HG03045 (cell line): ENCODE measurements around the gene SLC4A3.
"Not testable (repeated sequence)": the region's sequence is repeated elsewhere in the genome, so short reads cannot be mapped to it uniquely, and the experiment has no call there.

Source experiments
- ATAC-seq: cut with Tn5 transposase; IDR thresholded peaks from one replicate; pipeline ENCODE4 v1.9.1; 2021; ENCODE audit warnings: mild to moderate bottlenecking, moderate library complexity; ENCODE audit not compliant: unreplicated experiment

SLC4A3 gene

GRCh38 chr2:219645631-219646527 is 18.4 kb downstream of the SLC4A3 start:
- ATAC-seq = no peak

- no peak for ATAC-seq
Measured at GRCh38 chr2:219648176-219648575, 20.7 kb downstream of the SLC4A3 start.

GRCh38 chr2:219648963-219649362 is 21.5 kb downstream of the SLC4A3 start:
- ATAC-seq = no peak

- ATAC-seq = no peak
Measured at GRCh38 chr2:219650426-219651248, 23.2 kb downstream of the SLC4A3 start.

GRCh38 chr2:219651656-219652055 is 24.2 kb downstream of the SLC4A3 start:
- ATAC-seq = not testable (repeated sequence)

GRCh38 chr2:219656526-219656925 is 29.1 kb downstream of the SLC4A3 start:
- ATAC-seq = no peak

- no peak for ATAC-seq
Measured at GRCh38 chr2:219658196-219658846, 30.9 kb downstream of the SLC4A3 start.

GRCh38 chr2:219658874-219659273 is 31.4 kb downstream of the SLC4A3 start:
- no peak for ATAC-seq

- ATAC-seq = peak; percentile 86
Measured at GRCh38 chr2:219661197-219661954, 33.9 kb downstream of the SLC4A3 start.

- ATAC-seq = no peak
Measured at GRCh38 chr2:219661955-219662395, 34.5 kb downstream of the SLC4A3 start.

GRCh38 chr2:219662566-219662965 is 35.1 kb downstream of the SLC4A3 start:
- no peak for ATAC-seq

GRCh38 chr2:219663116-219663762 is 35.8 kb downstream of the SLC4A3 start:
- ATAC-seq = no peak

- no peak for ATAC-seq
Measured at GRCh38 chr2:219664041-219664440, 36.6 kb downstream of the SLC4A3 start.

- no peak for ATAC-seq
Measured at GRCh38 chr2:219664944-219665343, 37.5 kb downstream of the SLC4A3 start.

GRCh38 chr2:219665926-219666325 is 38.5 kb downstream of the SLC4A3 start:
- ATAC-seq = no peak

GRCh38 chr2:219668316-219668715 is 40.9 kb downstream of the SLC4A3 start:
- ATAC-seq = no peak

- no peak for ATAC-seq
Measured at GRCh38 chr2:219670386-219670785, 43.0 kb downstream of the SLC4A3 start.

- ATAC-seq = no peak
Measured at GRCh38 chr2:219671279-219671678, 43.8 kb downstream of the SLC4A3 start.

- ATAC-seq = no peak
Measured at GRCh38 chr2:219672406-219672805, 45.0 kb downstream of the SLC4A3 start.

GRCh38 chr2:219675221-219675620 is 47.8 kb downstream of the SLC4A3 start:
- no peak for ATAC-seq
